T1000 (cell line): ENCODE measurements around the gene LYG1.
"Not testable (repeated sequence)": the region's sequence is repeated elsewhere in the genome, so short reads cannot be mapped to it uniquely, and the experiment has no call there.

Source experiments
- DNase-seq: peaks from one replicate; lab custom pipeline; 2025; ENCODE audit warnings: mixed read lengths; lab: John Stamatoyannopoulos, UW

The LYG1 gene

GRCh38 chr2:99301097-99301496, at the start of gene LYG1:
TSS of gene LYG1 (minus strand) at chr2:99301197. CDS start at chr2:99295670, 5,527 bp downstream.
- DNase-seq = not testable (repeated sequence)

GRCh38 chr2:99350194-99350593, 49.2 kb upstream of the LYG1 start:
- no peak for DNase-seq

- DNase-seq = no peak
Measured at GRCh38 chr2:99348173-99348572, 47.2 kb upstream of the LYG1 start.

GRCh38 chr2:99346218-99346617, 45.2 kb upstream of the LYG1 start:
- DNase-seq = no peak

- DNase-seq = not testable (repeated sequence)
Measured at GRCh38 chr2:99345446-99345845, 44.4 kb upstream of the LYG1 start.

- DNase-seq = no peak
Measured at GRCh38 chr2:99342536-99342935, 41.5 kb upstream of the LYG1 start.

GRCh38 chr2:99340669-99341236, 39.8 kb upstream of the LYG1 start:
- no peak for DNase-seq

GRCh38 chr2:99338029-99338585, 37.1 kb upstream of the LYG1 start:
- no peak for DNase-seq

GRCh38 chr2:99337113-99338028, 36.4 kb upstream of the LYG1 start, which contains the start of gene EIF5B:
TSS of gene EIF5B (plus strand) at chr2:99337389. CDS start at chr2:99337555, 166 bp downstream.
- DNase-seq = peak; percentile 88

- DNase-seq = no peak
Measured at GRCh38 chr2:99336804-99337112, 35.8 kb upstream of the LYG1 start.

GRCh38 chr2:99335911-99336803, 35.2 kb upstream of the LYG1 start, which contains the start of gene TXNDC9:
TSS of gene TXNDC9 (minus strand) at chr2:99336333. CDS start at chr2:99333210, 3,123 bp downstream.
- peak; percentile 97 for DNase-seq

- no peak for DNase-seq
Measured at GRCh38 chr2:99325384-99325783, 24.4 kb upstream of the LYG1 start.

GRCh38 chr2:99317873-99318200, 16.8 kb upstream of the LYG1 start:
- DNase-seq = not testable (repeated sequence)

GRCh38 chr2:99317161-99317872, 16.3 kb upstream of the LYG1 start:
- DNase-seq = no peak

- DNase-seq = no peak
Measured at GRCh38 chr2:99299580-99299979, 1.4 kb downstream of the LYG1 start.

GRCh38 chr2:99297994-99298393, 3.0 kb downstream of the LYG1 start:
- no peak for DNase-seq

GRCh38 chr2:99285526-99285925, 15.5 kb downstream of the LYG1 start:
- DNase-seq = no peak

GRCh38 chr2:99279969-99280695, 20.9 kb downstream of the LYG1 start:
- no peak for DNase-seq

GRCh38 chr2:99278793-99279291, 22.2 kb downstream of the LYG1 start:
- DNase-seq = peak; percentile 25

- not testable (repeated sequence) for DNase-seq
Measured at GRCh38 chr2:99278195-99278765, 22.7 kb downstream of the LYG1 start.
